HG02610 (cell line): ENCODE results near the gene PLSCR1.

Experiments used
- ATAC-seq: cut with Tn5 transposase; IDR thresholded peaks from one replicate; pipeline ENCODE4 v1.9.1; 2021; ENCODE audit warnings: mild to moderate bottlenecking, moderate library complexity; ENCODE audit not compliant: unreplicated experiment

Gene PLSCR1

GRCh38 chr3:146544002-146544928 is at the start of gene PLSCR1:
Gene PLSCR1, minus strand, starts transcription at chr3:146544607. Its CDS starts 8,055 bp downstream, at chr3:146536552.
- ATAC-seq: peak; percentile 73

GRCh38 chr3:146593776-146594175 is 49.4 kb upstream of the PLSCR1 start:
- ATAC-seq: no peak

GRCh38 chr3:146590521-146590920 is 46.1 kb upstream of the PLSCR1 start:
- ATAC-seq: no peak

GRCh38 chr3:146589899-146590508 is 45.6 kb upstream of the PLSCR1 start:
- ATAC-seq: peak; percentile 50

- ATAC-seq: no peak
These were observed 40.7 kb upstream of the PLSCR1 start for GRCh38 chr3:146585156-146585555.

GRCh38 chr3:146581951-146582467 is 37.6 kb upstream of the PLSCR1 start:
- ATAC-seq: no peak

- no peak for ATAC-seq
These were observed 36.7 kb upstream of the PLSCR1 start for GRCh38 chr3:146581080-146581601.

GRCh38 chr3:146577662-146578061 is 33.3 kb upstream of the PLSCR1 start:
- ATAC-seq: peak; percentile 69

GRCh38 chr3:146575636-146576035 is 31.2 kb upstream of the PLSCR1 start:
- no peak for ATAC-seq

- no peak for ATAC-seq
These were observed 29.8 kb upstream of the PLSCR1 start for GRCh38 chr3:146574173-146574572.

GRCh38 chr3:146569314-146569713 is 24.9 kb upstream of the PLSCR1 start:
- ATAC-seq: no peak

- no peak for ATAC-seq
These were observed 21.7 kb upstream of the PLSCR1 start for GRCh38 chr3:146566138-146566537.

GRCh38 chr3:146561879-146562278 is 17.5 kb upstream of the PLSCR1 start:
- ATAC-seq: no peak

- no peak for ATAC-seq
These were observed 17.1 kb upstream of the PLSCR1 start for GRCh38 chr3:146561463-146561862.

- ATAC-seq: no peak
These were observed 16.3 kb upstream of the PLSCR1 start for GRCh38 chr3:146560678-146561077.

- ATAC-seq: no peak
These were observed 15.0 kb upstream of the PLSCR1 start for GRCh38 chr3:146559388-146559787.

- ATAC-seq: no peak
These were observed 14.4 kb upstream of the PLSCR1 start for GRCh38 chr3:146558781-146559180.

- no peak for ATAC-seq
These were observed 13.3 kb upstream of the PLSCR1 start for GRCh38 chr3:146557745-146558144.

GRCh38 chr3:146555311-146555710 is 10.9 kb upstream of the PLSCR1 start:
- ATAC-seq: no peak

GRCh38 chr3:146554151-146554760 is 9.8 kb upstream of the PLSCR1 start:
- ATAC-seq: peak; percentile 35
